Right atrium auricular region (tissue), 2 donors: ENCODE results near the gene PAFAH1B1. TPM values are rescaled to one million over a fixed set of nuclear protein-coding genes. Genes with fewer than 3 reads are reported as not detected.

Experiments used
- DNase-seq: peaks from one replicate; pipeline ENCODE4 v3.0.0-alpha.2; 2019; ENCODE audit warnings: low spot score
- H3K27ac ChIP-seq, 2 donors: fragments of 200-600 bp; sonication (generic); 1 replicate in 1 of 2; 2 replicates in 1 of 2; pipeline ENCODE4 v1.5.1; 2016 to 2019
- H3K27me3 ChIP-seq, 2 donors: fragments of 200-600 bp; sonication (generic); one replicate each; pipeline versions ENCODE4 v1.5.1 to v1.6.0; 2017 to 2019
- H3K36me3 ChIP-seq: fragments of 200-600 bp; sonication (generic); one replicate; pipeline ENCODE4 v1.5.1; 2016
- H3K4me1 ChIP-seq, 2 donors: fragments of 200-600 bp; sonication (generic); one replicate each; pipeline versions ENCODE4 v1.5.1 to v1.6.0; 2017 to 2019
- H3K4me3 ChIP-seq, 2 donors: fragments of 200-600 bp; sonication (generic); 1 replicate in 1 of 2; 2 replicates in 1 of 2; pipeline ENCODE4 v1.5.1; 2017 to 2019; ENCODE audit warnings: mild to moderate bottlenecking in 1 of 2, moderate library complexity in 1 of 2
- H3K9me3 ChIP-seq, 2 donors: fragments of 200-600 bp; sonication (generic); one replicate each; pipeline ENCODE4 v1.5.1; 2019
- total RNA-seq, 2 donors: library from RNA; depleted of rRNA; stranded (reverse); fragments of >200 nt; gene quantifications; one replicate each; pipeline ENCODE4 v1.1.0, GENCODE V29; 2016
- TF ChIP-seq, protein P1 (sequence below), 2 donors: fragments of 200-600 bp; sonication (generic); IDR thresholded peaks; one replicate each; pipeline ENCODE4 v1.5.1; 2019; ENCODE audit warnings: antibody characterized with exemption in 2 of 2

The PAFAH1B1 gene
- total RNA-seq, 2 donors from 2014 or later: 55.4 to 71.6 TPM

DNA sequence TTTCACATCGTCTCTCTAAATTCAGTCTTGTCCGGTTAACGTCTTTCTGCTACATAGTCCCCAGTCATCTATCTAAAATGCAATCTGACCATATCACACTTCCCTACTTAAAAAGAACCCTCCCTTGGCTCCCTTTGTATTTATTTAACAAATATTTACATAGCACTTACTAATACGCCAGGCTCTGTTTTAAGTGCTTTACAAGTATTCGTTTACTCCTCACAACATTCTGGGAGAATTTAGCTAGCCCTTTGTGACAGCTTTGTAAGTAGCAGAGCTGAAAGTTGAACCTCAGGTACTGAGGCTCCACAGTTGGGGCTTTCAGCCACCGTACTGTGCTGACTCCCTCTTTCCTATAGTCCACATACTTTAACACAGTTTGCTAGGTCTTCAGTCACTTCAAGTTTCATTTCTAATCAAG is 9.2 kb downstream of the PAFAH1B1 start:
- Histone ChIP-seq H3K4me3 (no peak overlapping the region), H3K27me3 (no peaks in the 10 kb centered on the region), H3K36me3 (no peaks in the 10 kb centered on the region), H3K9me3 (no peaks in the 10 kb centered on the region), H3K27ac (no peak overlapping the region), H3K4me1 (peaks cover 0 to 74% of the 10 kb centered on the region in 2 donors)
- DNase-seq: no peak
- TF ChIP-seq, protein P1, sequence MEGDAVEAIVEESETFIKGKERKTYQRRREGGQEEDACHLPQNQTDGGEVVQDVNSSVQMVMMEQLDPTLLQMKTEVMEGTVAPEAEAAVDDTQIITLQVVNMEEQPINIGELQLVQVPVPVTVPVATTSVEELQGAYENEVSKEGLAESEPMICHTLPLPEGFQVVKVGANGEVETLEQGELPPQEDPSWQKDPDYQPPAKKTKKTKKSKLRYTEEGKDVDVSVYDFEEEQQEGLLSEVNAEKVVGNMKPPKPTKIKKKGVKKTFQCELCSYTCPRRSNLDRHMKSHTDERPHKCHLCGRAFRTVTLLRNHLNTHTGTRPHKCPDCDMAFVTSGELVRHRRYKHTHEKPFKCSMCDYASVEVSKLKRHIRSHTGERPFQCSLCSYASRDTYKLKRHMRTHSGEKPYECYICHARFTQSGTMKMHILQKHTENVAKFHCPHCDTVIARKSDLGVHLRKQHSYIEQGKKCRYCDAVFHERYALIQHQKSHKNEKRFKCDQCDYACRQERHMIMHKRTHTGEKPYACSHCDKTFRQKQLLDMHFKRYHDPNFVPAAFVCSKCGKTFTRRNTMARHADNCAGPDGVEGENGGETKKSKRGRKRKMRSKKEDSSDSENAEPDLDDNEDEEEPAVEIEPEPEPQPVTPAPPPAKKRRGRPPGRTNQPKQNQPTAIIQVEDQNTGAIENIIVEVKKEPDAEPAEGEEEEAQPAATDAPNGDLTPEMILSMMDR (IDR thresholded peaks at IDR 0.05): no peak

DNA sequence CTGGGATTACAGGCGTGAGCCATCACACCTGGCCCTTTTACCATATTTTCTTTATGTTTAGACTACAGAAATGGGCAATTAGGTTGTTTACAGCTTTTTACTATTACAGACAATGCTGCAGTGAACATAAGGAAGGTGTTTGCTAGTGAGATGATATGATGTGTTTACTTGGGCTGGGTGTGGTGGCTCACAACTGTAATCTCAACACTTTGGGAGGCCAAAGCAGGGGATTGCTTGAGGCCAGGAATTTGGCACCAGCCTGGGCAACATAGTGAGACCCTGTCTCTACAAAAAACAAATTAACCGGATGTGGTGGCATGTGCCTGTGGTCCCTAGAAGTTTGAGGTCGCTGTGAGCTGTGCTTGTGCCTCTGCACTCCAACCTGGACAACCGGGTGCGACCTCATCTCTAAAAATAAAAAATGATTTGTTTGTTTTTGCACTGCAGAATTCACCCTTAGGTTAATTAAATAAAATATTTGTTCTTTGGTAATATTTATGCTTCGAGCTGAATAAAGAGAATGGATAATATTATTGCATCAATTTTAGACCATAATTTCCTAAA is 15.0 kb downstream of the PAFAH1B1 start:
- no peak for DNase-seq
- H3K27ac ChIP-seq: no peak overlapping the region
- no peaks in the 10 kb centered on the region for H3K27me3 ChIP-seq
- TF ChIP-seq, protein P1 (IDR thresholded peaks at IDR 0.05): no peak
- no peaks in the 10 kb centered on the region for H3K36me3 ChIP-seq
- peaks cover 0 to 63% of the 10 kb centered on the region in 2 donors for H3K4me1 ChIP-seq
- H3K9me3 ChIP-seq: no peaks in the 10 kb centered on the region
- no peak overlapping the region for H3K4me3 ChIP-seq

DNA sequence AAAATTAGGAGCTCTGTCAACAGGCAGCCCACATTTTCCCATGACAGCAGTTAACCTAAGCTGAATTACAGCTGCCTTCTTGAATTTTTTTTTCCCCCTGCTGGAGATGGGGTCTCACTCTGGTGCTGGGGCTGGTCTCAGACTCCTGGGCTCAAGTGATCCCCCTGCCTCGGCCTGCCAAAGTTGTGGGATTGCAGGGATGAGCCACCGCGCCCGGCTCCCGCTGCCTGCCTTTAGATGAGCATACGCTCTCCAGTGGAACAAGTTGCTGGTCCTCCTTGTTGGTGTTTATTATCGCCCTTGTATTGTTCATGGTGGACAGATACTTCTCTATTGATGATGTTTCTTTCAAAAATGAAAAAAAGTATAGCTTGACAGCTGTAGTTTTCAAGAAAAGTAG is 15.6 kb downstream of the PAFAH1B1 start:
- Histone ChIP-seq H3K4me3 (no peak overlapping the region), H3K27me3 (no peaks in the 10 kb centered on the region), H3K36me3 (no peaks in the 10 kb centered on the region), H3K27ac (no peak overlapping the region), H3K4me1 (peaks cover 0 to 66% of the 10 kb centered on the region in 2 donors), H3K9me3 (no peaks in the 10 kb centered on the region)
- TF ChIP-seq, protein P1 (IDR thresholded peaks at IDR 0.05): no peak
- DNase-seq: no peak

DNA sequence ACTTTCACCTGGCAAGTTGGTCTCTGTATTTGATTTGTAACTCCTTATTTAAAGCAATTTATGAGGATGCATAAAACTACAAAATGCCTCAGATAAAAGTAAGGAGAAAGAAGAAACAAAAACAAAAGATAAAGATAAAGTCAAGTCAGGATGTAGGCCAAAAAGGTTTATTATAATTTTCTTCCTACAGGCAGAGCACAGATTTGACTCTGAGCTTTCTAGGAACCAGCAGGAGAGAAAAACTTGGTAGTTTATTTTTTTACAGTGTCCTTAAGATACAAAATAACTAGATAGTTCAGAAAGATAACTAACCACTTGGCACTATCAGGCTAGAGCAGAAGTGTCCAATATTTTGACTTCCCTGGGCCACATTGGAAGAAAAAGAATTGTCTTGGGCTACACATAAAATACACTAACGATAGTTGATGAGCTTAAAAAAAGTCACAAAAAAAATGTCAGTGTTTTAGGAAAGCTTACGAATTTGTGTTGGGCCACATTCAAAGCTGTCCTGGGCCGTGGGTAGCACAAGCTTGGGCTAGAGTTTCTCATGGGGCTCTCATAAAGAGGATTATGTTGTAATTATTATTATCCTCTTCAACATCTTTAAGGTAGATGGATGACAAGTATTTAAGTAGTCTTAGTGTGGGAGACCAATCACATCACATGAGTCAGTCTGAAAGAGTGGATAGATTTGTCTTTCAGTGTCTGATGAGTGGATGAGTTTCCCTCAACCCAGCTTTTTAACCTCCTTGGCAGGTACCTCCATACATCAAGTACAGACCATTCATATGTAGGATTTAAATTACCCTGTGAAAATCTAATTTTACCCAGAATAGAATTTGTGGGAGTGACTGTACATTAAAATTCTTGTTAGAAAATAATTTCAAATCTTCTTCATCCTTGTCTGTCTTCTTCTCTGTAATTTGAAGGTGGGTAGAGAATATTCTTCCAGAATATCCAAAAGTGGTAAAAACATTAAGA is 17.0 kb downstream of the PAFAH1B1 start:
- Histone ChIP-seq H3K27me3 (no peaks in the 10 kb centered on the region), H3K4me3 (no peak overlapping the region), H3K36me3 (no peaks in the 10 kb centered on the region), H3K27ac (no peak overlapping the region), H3K4me1 (peaks cover 0 to 53% of the 10 kb centered on the region in 2 donors), H3K9me3 (no peaks in the 10 kb centered on the region)
- DNase-seq: no peak
- TF ChIP-seq, protein P1 (IDR thresholded peaks at IDR 0.05): no peak

DNA sequence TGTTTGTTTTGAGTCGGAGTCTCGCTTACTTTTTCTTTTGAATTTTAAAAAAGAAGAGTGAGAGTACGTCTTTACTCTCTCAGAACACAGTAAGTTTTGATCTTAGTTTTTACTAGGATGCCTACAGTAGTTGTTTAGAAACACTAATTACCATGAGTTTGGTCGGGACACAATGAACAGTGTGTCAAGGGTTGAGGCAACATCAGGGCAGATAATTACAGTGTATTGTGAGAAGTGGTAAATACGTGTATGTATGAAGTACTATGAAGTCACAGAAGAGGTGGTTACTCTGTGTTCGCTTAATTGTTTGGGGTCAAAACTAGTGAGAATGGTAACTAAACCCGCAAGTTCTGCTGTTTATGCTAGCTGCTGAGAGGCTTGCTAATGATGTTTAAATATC is 18.2 kb downstream of the PAFAH1B1 start:
- TF ChIP-seq, protein P1 (IDR thresholded peaks at IDR 0.05): no peak
- no peak for DNase-seq
- H3K36me3 ChIP-seq: no peaks in the 10 kb centered on the region
- H3K4me1 ChIP-seq: peaks cover 0 to 43% of the 10 kb centered on the region in 2 donors
- no peaks in the 10 kb centered on the region for H3K27me3 ChIP-seq
- no peaks in the 10 kb centered on the region for H3K9me3 ChIP-seq
- no peak overlapping the region for H3K4me3 ChIP-seq
- no peak overlapping the region for H3K27ac ChIP-seq
